Stomach (tissue), 9 donors: ENCODE results near the gene GLMP. TPM values are rescaled to one million over a fixed set of nuclear protein-coding genes. Genes with fewer than 3 reads are reported as not detected.

Source experiments
- DNase-seq, 2 donors: peaks; one replicate each; pipeline versions ENCODE4 v3.0.0 to v3.0.0-alpha.2; 2013 to 2019
- H3K27ac ChIP-seq, 5 donors: fragments of 200-600 bp in 4 of 5; sonication (generic) in 4 of 5; one replicate each; pipeline ENCODE4 v1.5.1; 2013 to 2019; ENCODE audit warnings: mild to moderate bottlenecking in 1 of 5, moderate library complexity in 1 of 5
- H3K27me3 ChIP-seq, 3 donors: fragments of 200-600 bp; sonication (generic); one replicate each; pipeline ENCODE4 v1.5.1; 2017 to 2019; ENCODE audit warnings: mixed run types in 1 of 3
- H3K36me3 ChIP-seq, 4 donors: fragments of 200-600 bp; sonication (generic); 1 replicate in 3 of 4; 2 replicates in 1 of 4; pipeline ENCODE4 v1.5.1; 2016 to 2019
- H3K4me1 ChIP-seq, 4 donors: fragments of 200-600 bp; sonication (generic); one replicate each; pipeline ENCODE4 v1.5.1; 2016 to 2019
- H3K4me3 ChIP-seq, 4 donors: fragments of 200-600 bp; sonication (generic) in 3 of 4; one replicate each; pipeline ENCODE4 v1.5.1; 2016 to 2019; ENCODE audit warnings: mild to moderate bottlenecking in 1 of 4
- H3K9me3 ChIP-seq, 4 donors: fragments of 200-600 bp; sonication (generic); one replicate each; pipeline ENCODE4 v1.5.1; 2016 to 2019
- CTCF ChIP-seq, 7 experiments: fragments of 450-650 bp in 4 of 7; fragments of 200-600 bp in 3 of 7; sonication (generic) in 3 of 7; IDR thresholded peaks; one replicate each; pipeline ENCODE4 v1.5.1; 2016 to 2019; ENCODE audit warnings: antibody characterized with exemption in 7 of 7, control low read depth in 2 of 7, mild to moderate bottlenecking in 1 of 7
- EP300 ChIP-seq: sonication (generic); formaldehyde crosslinking; IDR thresholded peaks from one replicate; pipeline ENCODE4 v1.6.1; 2017; ENCODE audit warnings: antibody characterized with exemption
- POLR2A ChIP-seq, 4 donors: fragments of 450-650 bp; IDR thresholded peaks; one replicate each; pipeline ENCODE4 v1.6.1; 2016; ENCODE audit warnings: antibody characterized with exemption in 4 of 4, control low read depth in 2 of 4, mild to moderate bottlenecking in 1 of 4, moderate library complexity in 1 of 4
- POLR2AphosphoS5 ChIP-seq, 3 donors: sonication (generic); formaldehyde crosslinking; IDR thresholded peaks; one replicate each; pipeline ENCODE4 v1.6.1; 2016; ENCODE audit warnings: antibody characterized with exemption in 3 of 3
- WGBS, 5 donors: extraction: QIAGEN DNeasy Blood & Tissue Kit in 3 of 5; methylation state at CpG; one replicate each; pipeline versions ENCODE4 v1.1.5 to v1.1.7; 2013 to 2018; 5-methylcytosine and 5-hydroxymethylcytosine counted together
- intact Hi-C: fragments of 100-400 bp; cut with DNase I; formaldehyde crosslinking; loops from one replicate; pipeline ENCODE4 v1.15.1; 2023; ENCODE audit warnings: low total_unique reads
- polyA plus RNA-seq, 3 donors: library from polyadenylated mRNA; stranded (reverse); fragments of 200-250 nt; gene quantifications; one replicate each; pipeline ENCODE4 v1.2.3, GENCODE V29; 2013
- total RNA-seq, 5 donors: library from RNA; depleted of rRNA; stranded (reverse); fragments of >200 nt; gene quantifications; one replicate each; pipeline versions ENCODE4 v1.1.0 to v1.2.3, GENCODE V29; 2014 to 2016
- donor health status: healthy with polysubstance abuse.
- donor health status: Bipolar disorder and iron deficiency.
- donor health status: healthy.

The GLMP gene
- total and polyA plus RNA-seq, 8 donors, result 1.4 to 92.9 (median 28.4) TPM

- Histone ChIP-seq H3K4me3 (no peak overlapping the region), H3K9me3 (no peaks in the 10 kb centered on the region), H3K27me3 (no peaks in the 10 kb centered on the region), H3K27ac (peak overlapping the region in 2 of 5 donors; percentile 20 to 32), H3K36me3 (peaks cover 69 to 82% (median 73%) of the 10 kb centered on the region in 4 donors), H3K4me1 (peaks cover 17 to 27% (median 22%) of the 10 kb centered on the region in 4 donors)
- TF ChIP-seq CTCF (IDR thresholded peaks at IDR 0.05) (no peak), POLR2AphosphoS5 (IDR thresholded peaks at IDR 0.05) (no peak), EP300 (no peak), POLR2A (IDR thresholded peaks at IDR 0.05) (no peak)
- 70 to 89% (median 86%) methylated on average over 6 of the region's 6 CpGs for WGBS, 5 donors
- DNase-seq, result no peak
- intact Hi-C loops, result no loop called here
These were observed 18.5 kb downstream of the GLMP start for GRCh38 chr1:156276966-156277381.

GRCh38 chr1:156276532-156276931, 18.9 kb downstream of the GLMP start:
- DNase-seq, result no peak
- no peak for TF ChIP-seq EP300
- TF ChIP-seq CTCF (IDR thresholded peaks at IDR 0.05), result no peak
- TF ChIP-seq POLR2A (IDR thresholded peaks at IDR 0.05), result no peak
- TF ChIP-seq POLR2AphosphoS5 (IDR thresholded peaks at IDR 0.05), result no peak
- H3K27me3 ChIP-seq, result no peaks in the 10 kb centered on the region
- intact Hi-C loops, result no loop called here
- H3K9me3 ChIP-seq, result no peaks in the 10 kb centered on the region
- peaks cover 13 to 23% (median 18%) of the 10 kb centered on the region in 4 donors for H3K4me1 ChIP-seq
- H3K4me3 ChIP-seq, result no peak overlapping the region
- peak overlapping the region in 2 of 5 donors; percentile 20 to 32 for H3K27ac ChIP-seq
- peaks cover 73 to 86% (median 77%) of the 10 kb centered on the region in 4 donors for H3K36me3 ChIP-seq

- DNase-seq, result no peak
- no peak for TF ChIP-seq POLR2A (IDR thresholded peaks at IDR 0.05)
- TF ChIP-seq CTCF (IDR thresholded peaks at IDR 0.05), result no peak
- TF ChIP-seq EP300, result no peak
- TF ChIP-seq POLR2AphosphoS5 (IDR thresholded peaks at IDR 0.05), result no peak
- Histone ChIP-seq H3K27me3 (no peaks in the 10 kb centered on the region), H3K4me1 (no peaks in the 10 kb centered on the region), H3K36me3 (peaks cover 89 to 100% (median 99%) of the 10 kb centered on the region in 4 donors), H3K4me3 (no peak overlapping the region), H3K9me3 (no peaks in the 10 kb centered on the region), H3K27ac (no peak overlapping the region)
- 87 to 97% (median 96%) methylated on average over 3 of the region's 3 CpGs for WGBS, 5 donors
- intact Hi-C loops, result no loop called here
These were observed 25.2 kb downstream of the GLMP start for GRCh38 chr1:156270314-156270713.

GRCh38 chr1:156268336-156268735, 27.1 kb downstream of the GLMP start:
- H3K4me3 ChIP-seq, result no peak overlapping the region
- intact Hi-C loops, result no loop called here

More at GRCh38 chr1:156268336-156268735, 27.1 kb downstream of the GLMP start:
- Histone ChIP-seq H3K9me3 (no peaks in the 10 kb centered on the region), H3K36me3 (peaks cover 82 to 100% (median 99%) of the 10 kb centered on the region in 4 donors), H3K27me3 (no peaks in the 10 kb centered on the region), H3K27ac (no peak overlapping the region), H3K4me1 (no peaks in the 10 kb centered on the region)
- no peak for DNase-seq
- WGBS, 5 donors, result 71 to 85% (median 73%) methylated on average over 4 of the region's 4 CpGs
- TF ChIP-seq CTCF (IDR thresholded peaks at IDR 0.05) (no peak), POLR2A (IDR thresholded peaks at IDR 0.05) (no peak), EP300 (no peak), POLR2AphosphoS5 (IDR thresholded peaks at IDR 0.05) (no peak)
